Endodermal cell (in vitro differentiated cells): Measurements from ENCODE around the gene PXDC1. TPM values are rescaled to one million over a fixed set of nuclear protein-coding genes. Genes with fewer than 3 reads are reported as not detected.

Experiments used
- DNase-seq: peaks from one replicate; pipeline ENCODE4 v3.0.0-alpha.2; 2017
- H3K27ac ChIP-seq: 2 replicates; pipeline ENCODE4 v1.5.1; 2013; ENCODE audit warnings: mild to moderate bottlenecking, low read depth, low read length, moderate library complexity
- H3K27me3 ChIP-seq: 2 replicates; pipeline ENCODE4 v1.6.1; 2013; ENCODE audit warnings: mild to moderate bottlenecking, low read length, moderate library complexity; ENCODE audit not compliant: insufficient read depth, control insufficient read depth, poor library complexity, severe bottlenecking
- H3K36me3 ChIP-seq: 2 replicates; pipeline ENCODE4 v1.7.0; 2013; ENCODE audit warnings: mild to moderate bottlenecking, low read length, moderate library complexity; ENCODE audit not compliant: control insufficient read depth, insufficient read depth
- H3K4me1 ChIP-seq: one replicate; pipeline ENCODE4 v1.7.0; 2013; ENCODE audit warnings: low read length; ENCODE audit not compliant: control insufficient read depth, insufficient read depth
- H3K4me3 ChIP-seq: 2 replicates; pipeline ENCODE4 v1.5.1; 2013; ENCODE audit warnings: mild to moderate bottlenecking, low read length, moderate library complexity
- H3K9ac ChIP-seq: 2 replicates; pipeline ENCODE4 v1.6.1; 2013; ENCODE audit warnings: mild to moderate bottlenecking, low read length, moderate library complexity; ENCODE audit not compliant: poor library complexity, severe bottlenecking; ENCODE audit errors: extremely low read depth
- H3K9me3 ChIP-seq: 2 replicates; pipeline ENCODE4 v1.6.1; 2013; ENCODE audit warnings: mild to moderate bottlenecking, low read length, moderate library complexity; ENCODE audit not compliant: control insufficient read depth
- H3K27ac Mint-ChIP-seq: 2 replicates; pipeline ENCODE4 v1.8.0; 2020; ENCODE audit warnings: mixed read lengths
- H3K27me3 Mint-ChIP-seq: 2 replicates; pipeline ENCODE4 v1.8.0; 2021; ENCODE audit warnings: mild to moderate bottlenecking, mixed read lengths; ENCODE audit not compliant: insufficient read depth
- H3K36me3 Mint-ChIP-seq: 2 replicates; pipeline ENCODE4 v1.8.0; 2020; ENCODE audit warnings: low read depth, mixed read lengths
- H3K4me1 Mint-ChIP-seq: 2 replicates; pipeline ENCODE4 v1.8.0; 2020; ENCODE audit warnings: mixed read lengths
- H3K4me3 Mint-ChIP-seq: 2 replicates; pipeline ENCODE4 v1.8.0; 2020; ENCODE audit warnings: mild to moderate bottlenecking, moderate library complexity, mixed read lengths
- H3K9me3 Mint-ChIP-seq: 2 replicates; pipeline ENCODE4 v1.8.0; 2020; ENCODE audit warnings: mild to moderate bottlenecking, mixed read lengths
- WGBS, 2 experiments: methylation state at CpG; one replicate each; pipeline versions ENCODE4 v1.1.5 to v1.1.7; 2013; ENCODE audit warnings: missing lambda C conversion rate in 2 of 2, mixed read lengths in 1 of 2; ENCODE audit not compliant: insufficient coverage in 1 of 2, insufficient read length in 1 of 2; 5-methylcytosine and 5-hydroxymethylcytosine counted together
- total RNA-seq, 2 donors: library from RNA; stranded (reverse); fragmentation: NEBNext Ultra II Directional in 1 of 2; extraction: Animal tissue kit (Norgen Biotek cat#: 25700) in 1 of 2; gene quantifications; 2 replicates in 1 of 2; 3 replicates in 1 of 2; pipeline ENCODE4 v1.2.1, GENCODE V29; 2021
- TF ChIP-seq, protein P1 (sequence below): fragments of 200-600 bp; sonication (generic); conservative IDR thresholded peaks from 2 replicates; pipeline ENCODE4 v1.5.0; 2021; ENCODE audit warnings: antibody characterized with exemption, mild to moderate bottlenecking

PXDC1 gene
- total RNA-seq, 2 donors from 2014 or later = 3.3 to 4.6 TPM

DNA sequence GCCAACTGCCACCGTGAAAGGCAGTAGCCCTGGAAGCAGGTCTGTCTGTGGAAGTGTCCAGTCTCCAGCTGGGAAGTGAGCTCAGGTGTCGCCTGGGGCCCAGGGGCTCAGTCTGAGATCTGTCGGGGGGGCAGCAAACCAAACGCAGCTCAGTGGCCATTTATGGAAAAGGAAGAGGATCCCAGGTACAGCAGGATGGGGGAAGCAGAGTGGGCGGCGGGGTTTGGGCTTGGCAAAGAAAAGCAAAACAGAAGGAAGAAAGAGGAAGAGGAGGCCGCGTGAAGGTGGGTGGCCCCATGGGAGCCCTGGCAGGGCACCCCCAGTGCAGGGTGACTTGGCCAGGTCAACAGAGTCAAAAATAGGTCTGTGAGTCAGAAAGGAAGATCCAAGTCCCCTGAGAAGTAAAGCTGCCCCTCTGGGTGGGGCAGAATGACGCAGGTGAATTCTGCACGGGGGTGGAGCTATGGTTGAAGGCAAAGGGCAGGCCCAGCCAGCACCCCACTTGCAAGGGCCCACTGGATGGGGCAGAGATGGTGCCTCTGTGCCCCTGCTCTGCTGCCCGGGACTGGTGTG, 5.3 kb downstream of the PXDC1 start:
- Mint-ChIP-seq H3K4me1 (peaks cover 6% of the 10 kb centered on the region), H3K4me3 (no peak overlapping the region), H3K9me3 (no peaks in the 10 kb centered on the region), H3K36me3 (no peaks in the 10 kb centered on the region), H3K27me3 (peaks cover 32% of the 10 kb centered on the region), H3K27ac (no peak overlapping the region)
- Histone ChIP-seq H3K4me3 (no peak overlapping the region), H3K27me3 (peaks cover 30% of the 10 kb centered on the region), H3K4me1 (no peaks in the 10 kb centered on the region), H3K36me3 (no peaks in the 10 kb centered on the region), H3K9me3 (no peaks in the 10 kb centered on the region), H3K27ac (no peak overlapping the region), H3K9ac (no peak overlapping the region)
- TF ChIP-seq, protein P1, sequence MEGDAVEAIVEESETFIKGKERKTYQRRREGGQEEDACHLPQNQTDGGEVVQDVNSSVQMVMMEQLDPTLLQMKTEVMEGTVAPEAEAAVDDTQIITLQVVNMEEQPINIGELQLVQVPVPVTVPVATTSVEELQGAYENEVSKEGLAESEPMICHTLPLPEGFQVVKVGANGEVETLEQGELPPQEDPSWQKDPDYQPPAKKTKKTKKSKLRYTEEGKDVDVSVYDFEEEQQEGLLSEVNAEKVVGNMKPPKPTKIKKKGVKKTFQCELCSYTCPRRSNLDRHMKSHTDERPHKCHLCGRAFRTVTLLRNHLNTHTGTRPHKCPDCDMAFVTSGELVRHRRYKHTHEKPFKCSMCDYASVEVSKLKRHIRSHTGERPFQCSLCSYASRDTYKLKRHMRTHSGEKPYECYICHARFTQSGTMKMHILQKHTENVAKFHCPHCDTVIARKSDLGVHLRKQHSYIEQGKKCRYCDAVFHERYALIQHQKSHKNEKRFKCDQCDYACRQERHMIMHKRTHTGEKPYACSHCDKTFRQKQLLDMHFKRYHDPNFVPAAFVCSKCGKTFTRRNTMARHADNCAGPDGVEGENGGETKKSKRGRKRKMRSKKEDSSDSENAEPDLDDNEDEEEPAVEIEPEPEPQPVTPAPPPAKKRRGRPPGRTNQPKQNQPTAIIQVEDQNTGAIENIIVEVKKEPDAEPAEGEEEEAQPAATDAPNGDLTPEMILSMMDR = no peak
- 87 to 91% methylated on average over 7 to 11 of the region's 11 CpGs for WGBS, 2 experiments
- no peak for DNase-seq

- Histone ChIP-seq H3K9me3 (no peaks in the 10 kb centered on the region), H3K4me1 (no peaks in the 10 kb centered on the region), H3K27me3 (peaks cover 30% of the 10 kb centered on the region), H3K36me3 (no peaks in the 10 kb centered on the region), H3K27ac (no peak overlapping the region), H3K9ac (no peak overlapping the region), H3K4me3 (no peak overlapping the region)
- Mint-ChIP-seq H3K27me3 (peaks cover 32% of the 10 kb centered on the region), H3K9me3 (no peaks in the 10 kb centered on the region), H3K4me3 (no peak overlapping the region), H3K4me1 (peaks cover 6% of the 10 kb centered on the region), H3K36me3 (no peaks in the 10 kb centered on the region), H3K27ac (no peak overlapping the region)
- TF ChIP-seq, protein P1 = no peak
- WGBS, 2 experiments = 94% methylated on average over 4 of the region's 4 CpGs
- DNase-seq = no peak
These were observed 5.9 kb downstream of the PXDC1 start for GRCh38 chr6:3745566-3746118.

- Histone ChIP-seq H3K4me1 (no peaks in the 10 kb centered on the region), H3K4me3 (no peak overlapping the region), H3K9ac (no peak overlapping the region), H3K9me3 (no peaks in the 10 kb centered on the region), H3K36me3 (no peaks in the 10 kb centered on the region), H3K27ac (no peak overlapping the region), H3K27me3 (peaks cover 25% of the 10 kb centered on the region)
- peaks cover 27% of the 10 kb centered on the region for H3K27me3 Mint-ChIP-seq
- H3K9me3 Mint-ChIP-seq = no peaks in the 10 kb centered on the region
- 91 to 94% methylated on average over 20 of the region's 20 CpGs for WGBS, 2 experiments
- no peaks in the 10 kb centered on the region for H3K36me3 Mint-ChIP-seq
- peaks cover 6% of the 10 kb centered on the region for H3K4me1 Mint-ChIP-seq
- TF ChIP-seq, protein P1 = no peak
- DNase-seq = no peak
- H3K27ac Mint-ChIP-seq = no peak overlapping the region
- H3K4me3 Mint-ChIP-seq = no peak overlapping the region
These were observed 6.5 kb downstream of the PXDC1 start for GRCh38 chr6:3744901-3745470.
